Activated CD4-positive, alpha-beta T cell treated with anti-CD3 and anti-CD28 coated beads, Interleukin-2, amount 50 U/mL, for 24 hours (primary cell): Measurements from ENCODE around the gene HACL1.

ENCODE experiments used
- DNase-seq, 2 donors: peaks; one replicate each; pipeline ENCODE4 v3.0.0-alpha.2; 2020; ENCODE audit warnings: low read depth in 1 of 2, low spot score in 1 of 2

The HACL1 gene

GRCh38 chr3:15601399-15602145 lies at the start of gene HACL1, which contains the start of gene BTD:
HACL1 (minus strand) TSS chr3:15601569; CDS start chr3:15601463, 106 bp downstream.
BTD (plus strand) TSS chr3:15601745; CDS start chr3:15635440, 33,695 bp downstream.
- peak; percentile 95 to 98 for DNase-seq

GRCh38 chr3:15649858-15650257 lies 48.5 kb upstream of the HACL1 start:
- no peak for DNase-seq

- DNase-seq, result no peak
Measured at GRCh38 chr3:15649341-15649740, 48.0 kb upstream of the HACL1 start.

- peak in 1 of 2 donors; percentile 68 for DNase-seq
Measured at GRCh38 chr3:15647611-15648167, 46.3 kb upstream of the HACL1 start.

- DNase-seq, result no peak
Measured at GRCh38 chr3:15646851-15647511, 45.6 kb upstream of the HACL1 start.

- no peak for DNase-seq
Measured at GRCh38 chr3:15645740-15646501, 44.6 kb upstream of the HACL1 start.

GRCh38 chr3:15645246-15645645 lies 43.9 kb upstream of the HACL1 start:
- no peak for DNase-seq

- no peak for DNase-seq
Measured at GRCh38 chr3:15638891-15639262, 37.5 kb upstream of the HACL1 start.

GRCh38 chr3:15638193-15638890 lies 37.0 kb upstream of the HACL1 start:
- no peak for DNase-seq

GRCh38 chr3:15637131-15637951 lies 36.0 kb upstream of the HACL1 start:
- DNase-seq, result no peak

- peak in 1 of 2 donors; percentile 31 for DNase-seq
Measured at GRCh38 chr3:15636028-15636709, 34.8 kb upstream of the HACL1 start.

- DNase-seq, result no peak
Measured at GRCh38 chr3:15635121-15635661, 33.8 kb upstream of the HACL1 start.

GRCh38 chr3:15634671-15635070 lies 33.3 kb upstream of the HACL1 start:
- no peak for DNase-seq

GRCh38 chr3:15633766-15634598 lies 32.6 kb upstream of the HACL1 start:
- DNase-seq, result no peak

GRCh38 chr3:15633159-15633558 lies 31.8 kb upstream of the HACL1 start:
- DNase-seq, result no peak

- DNase-seq, result no peak
Measured at GRCh38 chr3:15632212-15632580, 30.8 kb upstream of the HACL1 start.

- no peak for DNase-seq
Measured at GRCh38 chr3:15631426-15632211, 30.2 kb upstream of the HACL1 start.
